Smooth muscle cell (in vitro differentiated cells): Measurements from ENCODE around the gene RIT2. TPM values are rescaled to one million over a fixed set of nuclear protein-coding genes. Genes with fewer than 3 reads are reported as not detected.
A peak's percentile ranks its signal among the peaks of the same experiment; 100 is the strongest.

ENCODE experiments used
- DNase-seq: peaks from one replicate; lab custom pipeline; 2025; ENCODE audit not compliant: unreplicated experiment; lab: John Stamatoyannopoulos, UW
- H2AFZ ChIP-seq: fragments of 200-600 bp; sonication (generic); 2 replicates; pipeline ENCODE4 v1.6.0; 2016; ENCODE audit warnings: antibody characterized with exemption, low read depth, mild to moderate bottlenecking
- H3F3A ChIP-seq: fragments of 200-600 bp; sonication (generic); 2 replicates; pipeline ENCODE4 v1.6.0; 2017; ENCODE audit warnings: antibody characterized with exemption, low read depth
- H3K27ac ChIP-seq: fragments of 200-600 bp; sonication (generic); 2 replicates; pipeline ENCODE4 v1.5.1; 2016; ENCODE audit warnings: low read depth, mild to moderate bottlenecking
- H3K27me3 ChIP-seq: fragments of 200-600 bp; sonication (generic); 2 replicates; pipeline ENCODE4 v1.6.1; 2016; ENCODE audit warnings: low read depth, mild to moderate bottlenecking
- H3K36me3 ChIP-seq: fragments of 200-600 bp; sonication (generic); 2 replicates; pipeline ENCODE4 v1.5.1; 2016; ENCODE audit warnings: low read depth
- H3K4me1 ChIP-seq: fragments of 200-600 bp; sonication (generic); 2 replicates; pipeline ENCODE4 v1.5.1; 2016; ENCODE audit warnings: low read depth
- H3K4me2 ChIP-seq: fragments of 200-600 bp; sonication (generic); 2 replicates; pipeline ENCODE4 v1.6.0; 2016; ENCODE audit warnings: mild to moderate bottlenecking
- H3K4me3 ChIP-seq: fragments of 200-600 bp; sonication (generic); 2 replicates; pipeline ENCODE4 v1.5.1; 2016; ENCODE audit warnings: mild to moderate bottlenecking
- H3K79me2 ChIP-seq: fragments of 200-600 bp; sonication (generic); 2 replicates; pipeline ENCODE4 v1.6.0; 2016; ENCODE audit warnings: low read depth, mild to moderate bottlenecking
- H3K9ac ChIP-seq: fragments of 200-600 bp; sonication (generic); 2 replicates; pipeline ENCODE4 v1.6.0; 2016; ENCODE audit warnings: low read depth
- H3K9me3 ChIP-seq: fragments of 200-600 bp; sonication (generic); replicated peaks from 2 replicates; pipeline ENCODE4 v1.5.1; 2016; ENCODE audit warnings: low read depth
- H4K20me1 ChIP-seq: fragments of 200-600 bp; sonication (generic); 2 replicates; pipeline ENCODE4 v1.6.0; 2016; ENCODE audit warnings: low read depth
- WGBS: methylation state at CpG from one replicate; pipeline ENCODE4 v1.1.7; 2016; ENCODE audit warnings: low lambda C conversion rate; 5-methylcytosine and 5-hydroxymethylcytosine counted together
- polyA plus RNA-seq: library from polyadenylated mRNA; unstranded; fragments of >200 nt; fragmentation: Nextera tagmentation; extraction: Ambion mirVana; gene quantifications from 2 replicates; pipeline ENCODE4 v1.2.1, GENCODE V29; 2016
- total RNA-seq: library from RNA; depleted of rRNA; stranded (reverse); fragments of >200 nt; gene quantifications from 2 replicates; pipeline ENCODE4 v1.2.3, GENCODE V29; 2014
- TF ChIP-seq, protein P1 (sequence below): fragments of 200-600 bp; sonication (generic); IDR thresholded peaks from 2 replicates; pipeline ENCODE4 v1.5.1; 2017; ENCODE audit warnings: borderline replicate concordance, mild to moderate bottlenecking, antibody characterized with exemption; ENCODE audit not compliant: insufficient read depth, poor library complexity, severe bottlenecking

Gene RIT2
- total and polyA plus RNA-seq, 2 experiments from 2014 or later = not detected

DNA sequence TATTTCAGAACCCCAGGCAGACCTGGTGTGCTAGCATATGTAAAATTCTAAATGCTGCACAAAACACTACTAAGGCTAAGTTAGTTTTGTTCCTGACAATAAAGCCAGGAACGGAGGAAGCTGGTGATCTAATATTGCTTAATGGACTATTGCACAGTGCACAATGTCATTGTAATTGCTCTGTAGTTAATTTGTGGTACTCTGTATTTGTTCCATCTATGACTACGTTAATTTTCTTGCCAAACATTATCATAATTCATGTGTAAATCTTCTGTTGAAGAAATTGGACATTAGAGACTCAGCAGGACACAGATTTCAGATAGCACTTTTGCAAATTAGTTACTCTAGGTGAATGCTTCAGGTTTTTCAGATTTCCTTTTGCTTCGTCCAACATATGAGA lies 232.3 kb downstream of the RIT2 start:
- TF ChIP-seq, protein P1, sequence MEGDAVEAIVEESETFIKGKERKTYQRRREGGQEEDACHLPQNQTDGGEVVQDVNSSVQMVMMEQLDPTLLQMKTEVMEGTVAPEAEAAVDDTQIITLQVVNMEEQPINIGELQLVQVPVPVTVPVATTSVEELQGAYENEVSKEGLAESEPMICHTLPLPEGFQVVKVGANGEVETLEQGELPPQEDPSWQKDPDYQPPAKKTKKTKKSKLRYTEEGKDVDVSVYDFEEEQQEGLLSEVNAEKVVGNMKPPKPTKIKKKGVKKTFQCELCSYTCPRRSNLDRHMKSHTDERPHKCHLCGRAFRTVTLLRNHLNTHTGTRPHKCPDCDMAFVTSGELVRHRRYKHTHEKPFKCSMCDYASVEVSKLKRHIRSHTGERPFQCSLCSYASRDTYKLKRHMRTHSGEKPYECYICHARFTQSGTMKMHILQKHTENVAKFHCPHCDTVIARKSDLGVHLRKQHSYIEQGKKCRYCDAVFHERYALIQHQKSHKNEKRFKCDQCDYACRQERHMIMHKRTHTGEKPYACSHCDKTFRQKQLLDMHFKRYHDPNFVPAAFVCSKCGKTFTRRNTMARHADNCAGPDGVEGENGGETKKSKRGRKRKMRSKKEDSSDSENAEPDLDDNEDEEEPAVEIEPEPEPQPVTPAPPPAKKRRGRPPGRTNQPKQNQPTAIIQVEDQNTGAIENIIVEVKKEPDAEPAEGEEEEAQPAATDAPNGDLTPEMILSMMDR = no peak
- H3K9ac ChIP-seq = no peak overlapping the region
- H3K27me3 ChIP-seq = no peaks in the 10 kb centered on the region
- no peaks in the 10 kb centered on the region for H4K20me1 ChIP-seq
- H3K36me3 ChIP-seq = no peaks in the 10 kb centered on the region
- H3K9me3 ChIP-seq = no peaks in the 10 kb centered on the region
- no peak overlapping the region for H3K4me3 ChIP-seq
- H3K4me2 ChIP-seq = peak overlapping the region; percentile 69
- H3K4me1 ChIP-seq = peaks cover 3% of the 10 kb centered on the region
- no peaks in the 10 kb centered on the region for H3K79me2 ChIP-seq
- H3F3A ChIP-seq = peaks cover 18% of the 10 kb centered on the region
- whole genome bisulfite sequencing = 84% methylated on average over 3 of the region's 3 CpGs
- DNase-seq = no peak
- H2AFZ ChIP-seq = no peak overlapping the region
- H3K27ac ChIP-seq = peak overlapping the region; percentile 89

DNA sequence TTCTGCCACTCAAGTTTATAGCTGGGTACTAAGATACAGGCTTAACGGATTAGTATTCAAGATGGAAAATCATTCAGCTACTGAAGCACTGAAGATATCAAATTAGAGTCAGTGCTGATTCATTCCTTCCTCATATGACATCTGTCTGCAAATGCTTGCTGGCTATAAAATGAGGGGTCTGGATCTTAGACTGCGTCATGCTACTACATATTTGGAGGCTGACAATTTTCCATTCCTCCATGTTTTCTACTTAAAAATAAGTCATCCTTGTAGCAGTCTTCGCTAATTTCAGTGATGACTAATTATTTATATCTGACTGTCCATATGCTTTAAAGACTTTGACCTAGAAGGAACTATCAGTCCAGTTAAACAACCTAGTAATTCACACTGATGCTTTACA lies 233.4 kb downstream of the RIT2 start:
- Histone ChIP-seq H3K36me3 (no peaks in the 10 kb centered on the region), H3K9ac (no peak overlapping the region), H3K4me3 (no peak overlapping the region), H3K9me3 (no peaks in the 10 kb centered on the region), H3K79me2 (no peaks in the 10 kb centered on the region), H3K4me2 (peak overlapping the region; percentile 69), H3K27me3 (no peaks in the 10 kb centered on the region), H3K27ac (peak overlapping the region; percentile 90), H4K20me1 (no peaks in the 10 kb centered on the region), H3F3A (peaks cover 18% of the 10 kb centered on the region), H3K4me1 (peaks cover 3% of the 10 kb centered on the region), H2AFZ (no peak overlapping the region)
- DNase-seq = no peak
- TF ChIP-seq, protein P1 = no peak
- 25% methylated on average over 3 of the region's 3 CpGs for WGBS

DNA sequence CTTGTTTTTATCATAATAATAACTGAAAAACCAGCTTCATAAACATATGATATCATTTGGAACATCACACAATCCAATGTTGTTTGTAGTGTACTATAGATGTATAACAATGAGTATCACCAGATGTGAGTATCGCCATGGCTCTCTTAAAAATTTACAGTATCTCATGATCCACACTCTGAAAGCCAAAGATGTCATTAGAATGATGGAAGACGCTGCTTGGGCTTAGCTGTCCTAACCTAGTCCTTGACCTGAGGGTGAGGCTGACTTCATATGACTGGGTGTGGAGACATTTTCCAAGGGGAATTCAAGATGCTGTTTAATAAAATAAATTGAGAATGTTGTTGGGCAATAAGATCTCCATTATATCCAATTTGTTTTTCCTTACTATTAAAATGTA lies 242.6 kb downstream of the RIT2 start:
- Histone ChIP-seq H3K9me3 (no peaks in the 10 kb centered on the region), H3K4me2 (no peak overlapping the region), H3K4me3 (no peak overlapping the region), H3K27me3 (no peaks in the 10 kb centered on the region), H4K20me1 (no peaks in the 10 kb centered on the region), H3K27ac (no peak overlapping the region), H3F3A (peaks cover 4% of the 10 kb centered on the region), H3K4me1 (no peaks in the 10 kb centered on the region), H2AFZ (no peak overlapping the region), H3K36me3 (no peaks in the 10 kb centered on the region), H3K79me2 (no peaks in the 10 kb centered on the region), H3K9ac (no peak overlapping the region)
- TF ChIP-seq, protein P1 = no peak
- 96% methylated on average over 2 of the region's 2 CpGs for WGBS
- no peak for DNase-seq

DNA sequence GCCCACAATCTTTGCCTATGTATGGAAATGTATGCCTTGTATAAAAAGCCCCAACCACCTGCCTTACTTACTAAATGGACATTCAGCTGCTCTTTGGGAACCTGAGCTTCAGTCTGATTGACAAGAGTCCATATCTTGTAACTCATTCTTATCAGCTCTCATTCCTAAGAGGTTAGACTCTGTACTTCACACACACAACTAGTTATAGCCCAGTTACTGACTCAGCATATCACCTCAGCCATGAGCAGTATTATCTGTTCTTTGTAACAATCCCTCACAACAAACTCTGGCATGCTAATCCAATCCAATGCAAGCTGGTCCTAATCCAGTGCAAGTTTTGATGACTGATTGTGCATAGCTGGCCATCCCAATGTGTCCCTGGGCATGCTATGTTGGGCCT lies 250.6 kb downstream of the RIT2 start:
- Histone ChIP-seq H3F3A (peaks cover 2% of the 10 kb centered on the region), H3K36me3 (no peaks in the 10 kb centered on the region), H3K27ac (no peak overlapping the region), H3K9ac (no peak overlapping the region), H3K27me3 (no peaks in the 10 kb centered on the region), H3K9me3 (no peaks in the 10 kb centered on the region), H4K20me1 (no peaks in the 10 kb centered on the region), H3K4me1 (no peaks in the 10 kb centered on the region), H3K79me2 (no peaks in the 10 kb centered on the region), H2AFZ (no peak overlapping the region), H3K4me3 (no peak overlapping the region), H3K4me2 (no peak overlapping the region)
- TF ChIP-seq, protein P1 = no peak
- DNase-seq = no peak
